Neural progenitor cell (in vitro differentiated cells): ENCODE data around the gene ZBP1. TPM values are rescaled to one million over a fixed set of nuclear protein-coding genes. Genes with fewer than 3 reads are reported as not detected.

Experiments used
- DNase-seq: peaks from one replicate; pipeline ENCODE4 v3.0.0-alpha.2; 2016; ENCODE audit warnings: low spot score
- H2AFZ ChIP-seq: fragments of 200-600 bp; sonication (generic); replicated peaks from 2 replicates; pipeline ENCODE4 v1.6.1; 2016; ENCODE audit warnings: antibody characterized with exemption
- H3F3A ChIP-seq: fragments of 200-600 bp; sonication (generic); 2 replicates; pipeline ENCODE4 v1.6.1; 2016; ENCODE audit warnings: antibody characterized with exemption, low read depth
- H3K27ac ChIP-seq: fragments of 200-600 bp; sonication (generic); 2 replicates; pipeline ENCODE4 v1.5.1; 2016; ENCODE audit warnings: mild to moderate bottlenecking
- H3K27me3 ChIP-seq: fragments of 200-600 bp; sonication (generic); 2 replicates; pipeline ENCODE4 v1.6.1; 2016; ENCODE audit warnings: mild to moderate bottlenecking, moderate library complexity
- H3K36me3 ChIP-seq: fragments of 200-600 bp; sonication (generic); 2 replicates; pipeline ENCODE4 v1.5.1; 2016
- H3K4me1 ChIP-seq: fragments of 200-600 bp; sonication (generic); 2 replicates; pipeline ENCODE4 v1.6.1; 2016; ENCODE audit warnings: mixed run types
- H3K4me2 ChIP-seq: fragments of 200-600 bp; sonication (generic); 2 replicates; pipeline ENCODE4 v1.6.1; 2016
- H3K4me3 ChIP-seq: fragments of 200-600 bp; sonication (generic); 2 replicates; pipeline ENCODE4 v1.5.1; 2016
- H3K79me2 ChIP-seq: fragments of 200-600 bp; sonication (generic); 2 replicates; pipeline ENCODE4 v1.6.1; 2016; ENCODE audit warnings: low read depth
- H3K9ac ChIP-seq: fragments of 200-600 bp; sonication (generic); 2 replicates; pipeline ENCODE4 v1.6.1; 2016
- H3K9me3 ChIP-seq: fragments of 200-600 bp; sonication (generic); 2 replicates; pipeline ENCODE4 v1.5.1; 2016; ENCODE audit warnings: low read depth
- H4K20me1 ChIP-seq: fragments of 200-600 bp; sonication (generic); 2 replicates; pipeline ENCODE4 v1.6.1; 2016; ENCODE audit warnings: low read depth
- H3K27ac Mint-ChIP-seq: 3 replicates; pipeline ENCODE4 v1.8.0; 2021; ENCODE audit warnings: mixed read lengths
- H3K27me3 Mint-ChIP-seq: 2 replicates; pipeline ENCODE4 v1.8.0; 2022; ENCODE audit warnings: low read depth, mild to moderate bottlenecking, inconsistent platforms, moderate library complexity, mixed read lengths; ENCODE audit not compliant: insufficient read depth
- H3K36me3 Mint-ChIP-seq: 3 replicates; pipeline ENCODE4 v1.8.0; 2021; ENCODE audit warnings: mixed read lengths
- H3K4me1 Mint-ChIP-seq: 3 replicates; pipeline ENCODE4 v1.8.0; 2021; ENCODE audit warnings: mixed read lengths
- H3K4me3 Mint-ChIP-seq: 3 replicates; pipeline ENCODE4 v1.8.0; 2021; ENCODE audit warnings: mild to moderate bottlenecking, moderate library complexity, mixed read lengths
- H3K9me3 Mint-ChIP-seq: 3 replicates; pipeline ENCODE4 v1.8.0; 2020; ENCODE audit warnings: mixed read lengths
- CTCF ChIP-seq: fragments of 200-600 bp; sonication (generic); IDR thresholded peaks from 2 replicates; pipeline ENCODE4 v1.5.1; 2017; ENCODE audit warnings: antibody characterized with exemption, mild to moderate bottlenecking
- EZH2 ChIP-seq: fragments of 200-600 bp; sonication (generic); IDR thresholded peaks from 2 replicates; pipeline ENCODE4 v1.6.1; 2017; ENCODE audit warnings: antibody characterized with exemption, mild to moderate bottlenecking, moderate library complexity
- EZH2phosphoT487 ChIP-seq: fragments of 200-600 bp; sonication (generic); IDR thresholded peaks from 2 replicates; pipeline ENCODE4 v1.6.1; 2017; ENCODE audit warnings: antibody characterized with exemption
- total RNA-seq: library from RNA; depleted of rRNA; stranded (reverse); fragments of >200 nt; gene quantifications from 2 replicates; pipeline ENCODE4 v1.2.3, GENCODE V29; 2015; ENCODE audit warnings: low replicate concordance

ZBP1 gene
- total RNA-seq, 1 donor from 2014 or later = not detected

- Histone ChIP-seq H3K4me1 (no peaks in the 10 kb centered on the region), H3K9ac (no peak overlapping the region), H3K4me3 (no peak overlapping the region), H3K9me3 (no peaks in the 10 kb centered on the region), H3K36me3 (no peaks in the 10 kb centered on the region), H2AFZ (no peak overlapping the region), H3K27me3 (no peaks in the 10 kb centered on the region), H3K4me2 (no peak overlapping the region), H3F3A (no peaks in the 10 kb centered on the region), H3K79me2 (no peaks in the 10 kb centered on the region), H3K27ac (no peak overlapping the region), H4K20me1 (no peaks in the 10 kb centered on the region)
- no peak for TF ChIP-seq CTCF
- TF ChIP-seq EZH2phosphoT487 = no peak
- TF ChIP-seq EZH2 = no peak
- peaks cover 16% of the 10 kb centered on the region for H3K4me1 Mint-ChIP-seq
- DNase-seq = no peak
- H3K4me3 Mint-ChIP-seq = no peak overlapping the region
- H3K9me3 Mint-ChIP-seq = peaks cover 2% of the 10 kb centered on the region
- peaks cover 7% of the 10 kb centered on the region for H3K27me3 Mint-ChIP-seq
- H3K27ac Mint-ChIP-seq = no peak overlapping the region
- no peaks in the 10 kb centered on the region for H3K36me3 Mint-ChIP-seq
These were observed 15.2 kb downstream of the ZBP1 start for GRCh38 chr20:57605045-57605444.

GRCh38 chr20:57603120-57603519, 17.1 kb downstream of the ZBP1 start:
- Histone ChIP-seq H2AFZ (no peak overlapping the region), H3K27ac (no peak overlapping the region)

GRCh38 chr20:57601737-57602136, 18.5 kb downstream of the ZBP1 start:
- DNase-seq = no peak
- no peak overlapping the region for H2AFZ ChIP-seq
- H3K9ac ChIP-seq = no peak overlapping the region
- H3K27ac Mint-ChIP-seq = peak overlapping the region; percentile 17
- H3K27me3 ChIP-seq = no peaks in the 10 kb centered on the region
- no peak overlapping the region for H3K4me2 ChIP-seq
- H4K20me1 ChIP-seq = no peaks in the 10 kb centered on the region
- no peaks in the 10 kb centered on the region for H3K36me3 Mint-ChIP-seq
- no peak overlapping the region for H3K27ac ChIP-seq
- no peaks in the 10 kb centered on the region for H3K79me2 ChIP-seq
- H3K9me3 Mint-ChIP-seq = peaks cover 4% of the 10 kb centered on the region
- peaks cover 30% of the 10 kb centered on the region for H3K4me1 Mint-ChIP-seq
- TF ChIP-seq CTCF (no peak), EZH2 (no peak)
- H3K36me3 ChIP-seq = no peaks in the 10 kb centered on the region
- no peaks in the 10 kb centered on the region for H3F3A ChIP-seq
- H3K4me3 ChIP-seq = no peak overlapping the region
- H3K27me3 Mint-ChIP-seq = peaks cover 12% of the 10 kb centered on the region
- H3K4me1 ChIP-seq = peaks cover 9% of the 10 kb centered on the region
- no peaks in the 10 kb centered on the region for H3K9me3 ChIP-seq
- no peak overlapping the region for H3K4me3 Mint-ChIP-seq

More at GRCh38 chr20:57603120-57603519, 17.1 kb downstream of the ZBP1 start:
- peaks cover 24% of the 10 kb centered on the region for H3K4me1 Mint-ChIP-seq
- TF ChIP-seq EZH2 (no peak), EZH2phosphoT487 (no peak), CTCF (no peak)
- peaks cover 4% of the 10 kb centered on the region for H3K4me1 ChIP-seq
- H3K36me3 ChIP-seq = no peaks in the 10 kb centered on the region
- H3K27me3 Mint-ChIP-seq = peaks cover 12% of the 10 kb centered on the region
- H3K9me3 ChIP-seq = no peaks in the 10 kb centered on the region
- no peaks in the 10 kb centered on the region for H3F3A ChIP-seq
- H3K27me3 ChIP-seq = no peaks in the 10 kb centered on the region
- H4K20me1 ChIP-seq = no peaks in the 10 kb centered on the region
- H3K9me3 Mint-ChIP-seq = peaks cover 2% of the 10 kb centered on the region
- no peak overlapping the region for H3K4me3 Mint-ChIP-seq
- no peak overlapping the region for H3K27ac Mint-ChIP-seq
- H3K36me3 Mint-ChIP-seq = no peaks in the 10 kb centered on the region
- no peak overlapping the region for H3K4me2 ChIP-seq
- no peak for DNase-seq
- H3K79me2 ChIP-seq = no peaks in the 10 kb centered on the region
- no peak overlapping the region for H3K9ac ChIP-seq
- no peak overlapping the region for H3K4me3 ChIP-seq
